ENCODE measurements around the gene COL24A1. TPM values are rescaled to one million over a fixed set of nuclear protein-coding genes. Genes with fewer than 3 reads are reported as not detected.

Gene COL24A1
- total RNA-seq, 1 experiment from 2014 or later = not detected

GRCh38 chr1:86205741-86206140 is 49.2 kb upstream of the COL24A1 start:
- H3K4me2 ChIP-seq (ENCODE audit: low read length) = no peak overlapping the region
- ATAC-seq (no peak), DNase-seq (ENCODE audit: low read depth, low spot score) (no peak)
- no peaks in the 10 kb centered on the region for H3K9me2 ChIP-seq (ENCODE audit: insufficient read depth)
- intact Hi-C loops (cut with micrococcal nuclease) = no loop called here
- H3K79me2 ChIP-seq (ENCODE audit: insufficient read depth, low read length) = no peaks in the 10 kb centered on the region
- H3K27me3 ChIP-seq (ENCODE audit: insufficient read depth, low read length) = no peaks in the 10 kb centered on the region
- H3K4me3 ChIP-seq (replicated peaks in 1 of 2; ENCODE audit: low read depth in 1 of 2, low read length in 2 of 2) = no peak overlapping the region
- CTCF ChIA-PET = no interaction called here
- no peak for TF ChIP-seq ZNF274 (IDR thresholded peaks at IDR 0.05; ENCODE audit: low read depth, low read length)
- TF ChIP-seq CEBPB (IDR thresholded peaks at IDR 0.05; ENCODE audit: low read depth) = no peak
- no peak for TF ChIP-seq JUND (IDR thresholded peaks at IDR 0.05)
- no peak for TF ChIP-seq CBX3 (IDR thresholded peaks at IDR 0.05; ENCODE audit: low read depth)
- no peak for TF ChIP-seq EZH2 (IDR thresholded peaks at IDR 0.05)
- TF ChIP-seq MAX (IDR thresholded peaks at IDR 0.05) = no peak
- TF ChIP-seq ELF1 (IDR thresholded peaks at IDR 0.05; ENCODE audit: borderline replicate concordance, low read depth) = no peak
- TF ChIP-seq SP1 (IDR thresholded peaks at IDR 0.05; ENCODE audit: low read depth) = no peak
- no peaks in the 10 kb centered on the region for H3K36me3 ChIP-seq (ENCODE audit: control insufficient read depth in 1 of 2, insufficient read depth in 2 of 2, low read length in 2 of 2)
- H4K20me1 ChIP-seq (ENCODE audit: insufficient read depth) = no peaks in the 10 kb centered on the region
- BruUV-seq (replicated peaks) = no TSS peak
- H3K4me1 ChIP-seq (ENCODE audit: control insufficient read depth in 1 of 2, insufficient read depth in 2 of 2, low read length in 2 of 2) = peaks cover 0 to 4% of the 10 kb centered on the region in 2 experiments; a peak in 1 of 4 replicates
- no peaks in the 10 kb centered on the region for H3K9me3 ChIP-seq (ENCODE audit: control insufficient read depth in 1 of 2, insufficient read depth in 1 of 2, low read depth in 1 of 2, low read length in 2 of 2)
- POLR2A ChIA-PET = no interaction called here
- H3K27ac ChIP-seq (ENCODE audit: low read depth, low read length) = no peak overlapping the region
- no peak overlapping the region for H3K9ac ChIP-seq (ENCODE audit: low read length)
- RAD21 ChIA-PET (ENCODE audit: low non-redundant PET in 1 of 2, low total read pairs in 2 of 2, uncharacterized antibody in 2 of 2, unreplicated experiment in 2 of 2) = no interaction called here
- H2AFZ ChIP-seq (ENCODE audit: low read depth, low read length, poor library complexity, severe bottlenecking) = no peak overlapping the region

GRCh38 chr1:86202552-86203340 is 46.2 kb upstream of the COL24A1 start:
- peaks cover 0 to 4% of the 10 kb centered on the region in 2 experiments; a peak in 1 of 4 replicates for H3K4me1 ChIP-seq (ENCODE audit: control insufficient read depth in 1 of 2, insufficient read depth in 2 of 2, low read length in 2 of 2)
- intact Hi-C loops (cut with micrococcal nuclease) = no loop called here
- H3K9me2 ChIP-seq (ENCODE audit: insufficient read depth) = no peaks in the 10 kb centered on the region
- no peaks in the 10 kb centered on the region for H4K20me1 ChIP-seq (ENCODE audit: insufficient read depth)
- H3K79me2 ChIP-seq (ENCODE audit: insufficient read depth, low read length) = no peaks in the 10 kb centered on the region
- ChIA-PET CTCF (no interaction called here), RAD21 (ENCODE audit: low non-redundant PET in 1 of 2, low total read pairs in 2 of 2, uncharacterized antibody in 2 of 2, unreplicated experiment in 2 of 2) (no interaction called here), POLR2A (no interaction called here)
- H3K27ac ChIP-seq (ENCODE audit: low read depth, low read length) = no peak overlapping the region
- H3K9me3 ChIP-seq (ENCODE audit: control insufficient read depth in 1 of 2, insufficient read depth in 1 of 2, low read depth in 1 of 2, low read length in 2 of 2) = no peaks in the 10 kb centered on the region
- no peak overlapping the region for H2AFZ ChIP-seq (ENCODE audit: low read depth, low read length, poor library complexity, severe bottlenecking)
- H3K27me3 ChIP-seq (ENCODE audit: insufficient read depth, low read length) = no peaks in the 10 kb centered on the region
- H3K4me2 ChIP-seq (ENCODE audit: low read length) = no peak overlapping the region
- H3K9ac ChIP-seq (ENCODE audit: low read length) = no peak overlapping the region
- no peaks in the 10 kb centered on the region for H3K36me3 ChIP-seq (ENCODE audit: control insufficient read depth in 1 of 2, insufficient read depth in 2 of 2, low read length in 2 of 2)
- DNase-seq (ENCODE audit: low read depth, low spot score) (no peak), ATAC-seq (no peak)
- no peak overlapping the region for H3K4me3 ChIP-seq (replicated peaks in 1 of 2; ENCODE audit: low read depth in 1 of 2, low read length in 2 of 2)
- BruUV-seq (replicated peaks) = no TSS peak
- TF ChIP-seq MAX (IDR thresholded peaks at IDR 0.05) = no peak
- TF ChIP-seq FOSL1 (IDR thresholded peaks at IDR 0.05; ENCODE audit: low read depth) = no peak
- TF ChIP-seq ZFX (IDR thresholded peaks at IDR 0.05) = no peak
- no peak for TF ChIP-seq RAD21 (IDR thresholded peaks at IDR 0.05; ENCODE audit: low read depth)
- no peak for TF ChIP-seq POLR2AphosphoS5 (IDR thresholded peaks at IDR 0.05; ENCODE audit: low read depth, low read length)
- TF ChIP-seq EGR1 (IDR thresholded peaks at IDR 0.05; ENCODE audit: low read depth) = no peak
- no peak for TF ChIP-seq REST (IDR thresholded peaks at IDR 0.05; ENCODE audit: low read depth)
- no peak for TF ChIP-seq SRF (IDR thresholded peaks at IDR 0.05; ENCODE audit: low read depth)
- no peak for TF ChIP-seq CTCF (IDR thresholded peaks at IDR 0.05 in 2 of 3, conservative IDR thresholded peaks at IDR 0.05 in 1 of 3; ENCODE audit: borderline replicate concordance in 1 of 3, insufficient read depth in 1 of 3, low read depth in 2 of 3, low read length in 2 of 3)

Data from HCT116 (cell line).